Breast epithelium (tissue), 4 donors: ENCODE results near the gene MAN1B1. TPM values are rescaled to one million over a fixed set of nuclear protein-coding genes. Genes with fewer than 3 reads are reported as not detected.
"Not testable (repeated sequence)": the region's sequence is repeated elsewhere in the genome, so short reads cannot be mapped to it uniquely, and the experiment has no call there.

Experiments
- DNase-seq, 2 donors: peaks; one replicate each; pipeline ENCODE4 v3.0.0-alpha.2; 2019; ENCODE audit warnings: low spot score in 2 of 2
- H3K27ac ChIP-seq, 2 donors: fragments of 200-600 bp; sonication (generic) in 1 of 2; one replicate each; pipeline ENCODE4 v1.5.1; 2016 to 2019; ENCODE audit warnings: mild to moderate bottlenecking in 1 of 2
- H3K27me3 ChIP-seq, 2 donors: fragments of 200-600 bp; sonication (generic) in 1 of 2; one replicate each; pipeline versions ENCODE4 v1.5.1 to v1.6.0; 2017 to 2019; ENCODE audit warnings: control low read depth in 1 of 2, mild to moderate bottlenecking in 1 of 2
- H3K36me3 ChIP-seq: fragments of 200-600 bp; one replicate; pipeline ENCODE4 v1.5.1; 2019
- H3K4me1 ChIP-seq, 2 donors: fragments of 200-600 bp; sonication (generic); one replicate each; pipeline ENCODE4 v1.5.1; 2016 to 2019; ENCODE audit warnings: control low read depth in 1 of 2
- H3K4me3 ChIP-seq, 3 donors: fragments of 200-600 bp; sonication (generic); 1 replicate in 2 of 3; 2 replicates in 1 of 3; pipeline ENCODE4 v1.5.1; 2016 to 2019; ENCODE audit warnings: mild to moderate bottlenecking in 3 of 3, moderate library complexity in 2 of 3
- H3K9me3 ChIP-seq, 2 donors: fragments of 200-600 bp; sonication (generic) in 1 of 2; one replicate each; pipeline ENCODE4 v1.5.1; 2016 to 2019; ENCODE audit warnings: control low read depth in 1 of 2
- POLR2A ChIP-seq: fragments of 450-650 bp; IDR thresholded peaks from one replicate; pipeline ENCODE4 v1.6.1; 2016; ENCODE audit warnings: antibody characterized with exemption, mild to moderate bottlenecking, moderate library complexity
- POLR2AphosphoS5 ChIP-seq, 3 donors: sonication (generic); formaldehyde crosslinking; IDR thresholded peaks; one replicate each; pipeline ENCODE4 v1.6.1; 2017; ENCODE audit warnings: antibody characterized with exemption in 3 of 3
- intact Hi-C: fragments of 100-400 bp; cut with DNase I; formaldehyde crosslinking; loops from one replicate; pipeline ENCODE4 v1.15.1; 2023; ENCODE audit warnings: low total_unique reads
- total RNA-seq, 3 donors: library from RNA; depleted of rRNA; stranded (reverse); fragments of >200 nt; gene quantifications; one replicate each; pipeline ENCODE4 v1.1.0, GENCODE V29; 2016
- TF ChIP-seq, protein P1 (sequence below), 3 donors: fragments of 450-650 bp; IDR thresholded peaks; one replicate each; pipeline ENCODE4 v1.5.1; 2016 to 2017; ENCODE audit warnings: antibody characterized with exemption in 3 of 3, mild to moderate bottlenecking in 3 of 3, moderate library complexity in 3 of 3

MAN1B1 gene
- total RNA-seq, 3 donors from 2014 or later, result 50.1 to 62.8 (median 50.8) TPM

DNA sequence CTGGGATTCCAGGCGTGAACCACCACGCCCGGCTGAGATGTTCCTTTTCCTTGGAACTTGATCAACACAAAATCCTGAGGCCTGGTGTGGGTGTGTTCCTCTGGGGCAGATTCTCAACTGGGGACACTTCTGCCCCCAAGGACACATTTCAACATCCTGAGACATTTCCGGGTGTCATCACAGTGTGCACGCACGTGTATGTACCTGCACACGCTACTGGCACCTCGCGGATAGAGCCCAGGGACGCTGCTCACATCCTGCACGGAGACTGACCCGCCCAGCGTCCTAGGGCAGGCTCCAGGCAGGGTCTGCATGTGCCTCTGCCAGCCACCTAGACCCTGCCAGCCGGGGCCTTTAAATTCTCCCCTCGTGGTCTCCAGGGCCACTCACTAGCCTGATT lies 24.4 kb upstream of the MAN1B1 start:
- Histone ChIP-seq H3K4me1 (peaks cover 0 to 3% of the 10 kb centered on the region in 2 donors), H3K4me3 (no peak overlapping the region), H3K27ac (peak overlapping the region; percentile 54 to 63), H3K9me3 (no peaks in the 10 kb centered on the region), H3K36me3 (no peaks in the 10 kb centered on the region), H3K27me3 (no peaks in the 10 kb centered on the region)
- TF ChIP-seq, protein P1, sequence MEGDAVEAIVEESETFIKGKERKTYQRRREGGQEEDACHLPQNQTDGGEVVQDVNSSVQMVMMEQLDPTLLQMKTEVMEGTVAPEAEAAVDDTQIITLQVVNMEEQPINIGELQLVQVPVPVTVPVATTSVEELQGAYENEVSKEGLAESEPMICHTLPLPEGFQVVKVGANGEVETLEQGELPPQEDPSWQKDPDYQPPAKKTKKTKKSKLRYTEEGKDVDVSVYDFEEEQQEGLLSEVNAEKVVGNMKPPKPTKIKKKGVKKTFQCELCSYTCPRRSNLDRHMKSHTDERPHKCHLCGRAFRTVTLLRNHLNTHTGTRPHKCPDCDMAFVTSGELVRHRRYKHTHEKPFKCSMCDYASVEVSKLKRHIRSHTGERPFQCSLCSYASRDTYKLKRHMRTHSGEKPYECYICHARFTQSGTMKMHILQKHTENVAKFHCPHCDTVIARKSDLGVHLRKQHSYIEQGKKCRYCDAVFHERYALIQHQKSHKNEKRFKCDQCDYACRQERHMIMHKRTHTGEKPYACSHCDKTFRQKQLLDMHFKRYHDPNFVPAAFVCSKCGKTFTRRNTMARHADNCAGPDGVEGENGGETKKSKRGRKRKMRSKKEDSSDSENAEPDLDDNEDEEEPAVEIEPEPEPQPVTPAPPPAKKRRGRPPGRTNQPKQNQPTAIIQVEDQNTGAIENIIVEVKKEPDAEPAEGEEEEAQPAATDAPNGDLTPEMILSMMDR (IDR thresholded peaks at IDR 0.05), result no peak
- TF ChIP-seq POLR2AphosphoS5 (IDR thresholded peaks at IDR 0.05), result peak in 2 of 3 donors; percentile 43 to 49
- intact Hi-C loops, result no loop called here
- DNase-seq, result peak in 1 of 2 donors; percentile 90

DNA sequence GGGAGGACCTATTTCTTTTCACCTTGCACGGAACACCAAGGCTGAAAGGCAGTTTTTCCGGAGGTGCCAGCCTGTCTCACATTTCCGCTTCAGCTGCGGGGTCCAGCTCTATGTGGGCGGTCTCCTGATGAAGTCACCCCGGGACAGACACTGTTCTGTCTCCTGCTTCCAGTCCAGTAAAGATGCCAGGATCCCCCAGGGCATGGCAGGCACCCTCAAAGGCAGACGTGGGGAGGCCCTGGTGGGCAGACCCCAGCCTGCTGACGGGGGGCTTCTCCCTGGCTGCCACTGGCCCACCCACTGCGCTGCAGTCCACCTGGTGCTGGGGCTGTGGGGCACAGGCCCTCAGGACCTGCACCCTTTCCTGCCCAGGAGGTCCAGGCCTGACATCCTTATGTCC lies 24.0 kb upstream of the MAN1B1 start:
- DNase-seq, result peak in 1 of 2 donors; percentile 62
- H3K4me1 ChIP-seq, H3K36me3 ChIP-seq, H3K9me3 ChIP-seq, intact Hi-C loops, H3K27me3 ChIP-seq: not testable (repeated sequence)
- Histone ChIP-seq H3K27ac (peak overlapping the region; percentile 54 to 63), H3K4me3 (peak overlapping the region in 1 of 3 donors; percentile 8)

DNA sequence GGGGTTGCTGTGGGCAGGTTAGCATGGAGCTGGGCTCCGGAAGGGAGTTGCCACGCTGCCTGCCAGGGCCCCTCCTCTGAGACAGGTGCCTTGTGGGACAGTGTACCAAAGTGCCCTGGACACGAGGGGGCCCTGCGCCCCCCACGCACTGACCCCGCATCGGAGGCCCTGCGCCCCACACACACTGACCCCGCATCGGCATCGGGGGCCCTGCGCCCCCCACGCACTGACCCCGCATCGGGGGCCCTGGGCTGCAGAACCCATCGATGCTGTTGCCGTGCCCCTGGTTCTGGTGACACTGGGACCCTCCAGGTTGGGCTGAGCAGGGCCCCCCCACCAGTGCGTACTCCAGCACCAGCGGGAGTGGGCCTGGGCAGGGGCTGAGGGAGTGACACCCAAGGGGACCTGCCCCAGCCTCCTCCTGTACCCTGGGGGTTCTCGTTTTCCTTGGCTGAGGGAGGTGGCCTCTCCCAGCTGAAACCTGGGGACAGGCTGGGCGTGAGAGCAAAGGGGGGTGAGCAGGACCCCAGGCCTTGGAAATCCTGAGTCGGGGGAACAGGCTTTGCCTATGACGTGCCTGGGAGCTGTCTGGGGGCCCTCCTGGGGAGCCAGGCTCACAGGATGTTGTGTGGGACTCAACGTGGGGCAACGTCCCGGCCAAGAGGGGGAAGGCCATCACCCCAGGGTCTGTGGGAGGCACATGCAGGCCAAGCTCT lies 23.3 kb upstream of the MAN1B1 start:
- H3K27me3 ChIP-seq, result no peaks in the 10 kb centered on the region
- no peaks in the 10 kb centered on the region for H3K36me3 ChIP-seq
- H3K27ac ChIP-seq, result peak overlapping the region; percentile 54 to 63
- no peak for DNase-seq
- intact Hi-C loops, result no loop called here
- H3K4me1 ChIP-seq, result peaks cover 0 to 3% of the 10 kb centered on the region in 2 donors
- no peaks in the 10 kb centered on the region for H3K9me3 ChIP-seq
- peak overlapping the region in 2 of 3 donors; percentile 9 to 40 for H3K4me3 ChIP-seq
- TF ChIP-seq, protein P1 (IDR thresholded peaks at IDR 0.05), result no peak
- TF ChIP-seq POLR2A (no peak), POLR2AphosphoS5 (IDR thresholded peaks at IDR 0.05) (no peak)

DNA sequence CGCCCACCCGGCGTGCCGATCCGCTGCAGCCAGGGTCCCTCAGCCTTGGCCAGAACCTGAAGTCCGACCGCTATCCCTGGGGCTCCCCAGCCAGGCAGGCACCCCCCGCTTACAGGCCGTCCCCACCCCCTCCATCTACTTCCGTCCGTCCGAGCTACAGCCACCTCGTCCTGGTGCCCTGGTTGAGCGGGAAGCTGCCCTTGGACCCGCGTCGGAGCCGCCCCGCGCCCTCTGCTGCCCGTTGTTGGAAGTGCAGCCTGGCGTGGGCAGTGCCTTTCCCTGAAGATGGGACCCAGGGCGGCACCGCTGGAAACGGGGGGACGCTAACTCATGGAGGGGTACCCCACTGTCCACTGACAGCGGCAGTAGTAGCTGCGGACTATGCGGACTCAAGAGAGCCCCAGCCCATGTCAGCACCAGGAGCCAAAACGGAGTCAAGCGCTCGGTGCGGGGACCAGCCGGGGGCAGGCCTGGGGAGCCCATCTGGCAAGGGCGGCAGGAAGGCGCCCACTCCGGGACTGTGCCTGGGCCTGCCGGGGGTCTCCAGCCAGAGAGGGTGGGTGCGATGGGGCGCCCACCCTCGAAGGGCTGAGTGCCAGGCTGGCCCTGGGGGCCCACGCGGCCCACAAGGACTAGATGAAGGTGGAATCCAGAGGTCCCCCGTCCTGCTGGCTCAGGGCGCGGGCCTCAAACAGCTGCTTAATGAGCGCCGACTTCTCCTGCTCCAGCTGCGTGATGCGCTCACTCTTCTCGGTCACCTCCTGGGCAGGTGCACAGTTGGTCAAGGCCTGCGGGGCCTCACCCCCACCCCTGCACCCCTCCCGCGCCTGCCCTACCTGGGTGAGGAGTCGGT lies 22.5 kb upstream of the MAN1B1 start:
- peak overlapping the region in 2 of 3 donors; percentile 9 to 40 for H3K4me3 ChIP-seq
- peaks cover 0 to 3% of the 10 kb centered on the region in 2 donors for H3K4me1 ChIP-seq
- no peaks in the 10 kb centered on the region for H3K36me3 ChIP-seq
- DNase-seq, result no peak
- peaks cover 0 to 4% of the 10 kb centered on the region in 2 donors for H3K27me3 ChIP-seq
- intact Hi-C loops, result no loop called here
- no peak overlapping the region for H3K27ac ChIP-seq
- no peaks in the 10 kb centered on the region for H3K9me3 ChIP-seq
- TF ChIP-seq POLR2AphosphoS5 (IDR thresholded peaks at IDR 0.05) (no peak), POLR2A (no peak)
- TF ChIP-seq, protein P1 (IDR thresholded peaks at IDR 0.05), result peak; percentile 85 to 97 (median 95)

DNA sequence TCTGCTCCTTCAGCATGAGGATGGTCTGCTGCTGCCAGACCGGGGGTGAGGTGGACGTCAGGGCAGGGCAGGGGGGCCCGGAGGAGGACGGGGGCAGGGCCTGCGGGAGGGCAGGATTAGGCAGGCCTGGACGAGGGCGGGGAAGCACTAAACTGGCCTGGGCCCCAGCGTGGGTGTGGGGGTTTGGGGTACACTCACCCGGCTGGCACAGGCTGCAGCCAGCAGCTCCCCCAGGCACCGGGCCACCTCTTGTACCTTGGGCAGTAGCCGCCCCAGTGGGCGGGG lies 22.0 kb upstream of the MAN1B1 start:
- H3K4me1 ChIP-seq, result peaks cover 0 to 3% of the 10 kb centered on the region in 2 donors
- H3K27ac ChIP-seq, result no peak overlapping the region
- no peaks in the 10 kb centered on the region for H3K36me3 ChIP-seq
- no peaks in the 10 kb centered on the region for H3K9me3 ChIP-seq
- DNase-seq, result no peak
- peaks cover 0 to 4% of the 10 kb centered on the region in 2 donors for H3K27me3 ChIP-seq
- intact Hi-C loops, result no loop called here
- TF ChIP-seq POLR2A (no peak), POLR2AphosphoS5 (IDR thresholded peaks at IDR 0.05) (no peak)
- TF ChIP-seq, protein P1 (IDR thresholded peaks at IDR 0.05), result no peak
- H3K4me3 ChIP-seq, result peak overlapping the region in 2 of 3 donors; percentile 9 to 40
